ENCODE results near the gene LLGL1.

The LLGL1 gene

GRCh38 chr17:18250708-18251107 lies 25.3 kb downstream of the LLGL1 start:
- in situ Hi-C loops (cut with MboI; ENCODE audit: low sequenced_read_pairs) = no loop called here

- in situ Hi-C loops (cut with MboI; ENCODE audit: low sequenced_read_pairs) = no loop called here
Observed at GRCh38 chr17:18251204-18251603, 25.8 kb downstream of the LLGL1 start.

GRCh38 chr17:18252160-18252559 lies 26.7 kb downstream of the LLGL1 start:
- in situ Hi-C loops (cut with MboI; ENCODE audit: low sequenced_read_pairs) = no loop called here

GRCh38 chr17:18253187-18253884 lies 27.9 kb downstream of the LLGL1 start:
- in situ Hi-C loops (cut with MboI; ENCODE audit: low sequenced_read_pairs) = no loop called here

- in situ Hi-C loops (cut with MboI; ENCODE audit: low sequenced_read_pairs) = no loop called here
Observed at GRCh38 chr17:18253947-18254821, 28.7 kb downstream of the LLGL1 start.

GRCh38 chr17:18254888-18255649 lies 29.6 kb downstream of the LLGL1 start:
- in situ Hi-C loops (cut with MboI; ENCODE audit: low sequenced_read_pairs) = no loop called here

GRCh38 chr17:18256351-18256750 lies 30.9 kb downstream of the LLGL1 start:
- in situ Hi-C loops (cut with MboI; ENCODE audit: low sequenced_read_pairs) = no loop called here

GRCh38 chr17:18256776-18257175 lies 31.3 kb downstream of the LLGL1 start:
- in situ Hi-C loops (cut with MboI; ENCODE audit: low sequenced_read_pairs) = no loop called here

GRCh38 chr17:18257268-18257981 lies 32.0 kb downstream of the LLGL1 start:
- in situ Hi-C loops (cut with MboI; ENCODE audit: low sequenced_read_pairs) = no loop called here

- in situ Hi-C loops (cut with MboI; ENCODE audit: low sequenced_read_pairs) = no loop called here
Observed at GRCh38 chr17:18257982-18258355, 32.5 kb downstream of the LLGL1 start.

- in situ Hi-C loops (cut with MboI; ENCODE audit: low sequenced_read_pairs) = no loop called here
Observed at GRCh38 chr17:18258356-18259038, 33.1 kb downstream of the LLGL1 start, which contains the start of gene FLII. TSS of gene FLII (minus strand) at chr17:18258738. CDS start at chr17:18258690, 48 bp downstream.

GRCh38 chr17:18259621-18260331 lies 34.3 kb downstream of the LLGL1 start:
- in situ Hi-C loops (cut with MboI; ENCODE audit: low sequenced_read_pairs) = no loop called here

GRCh38 chr17:18260332-18261145 lies 35.1 kb downstream of the LLGL1 start, which contains the start of gene MIEF2:
TSS of gene MIEF2 (plus strand) at chr17:18260662. CDS start at chr17:18262721, 2,059 bp downstream.
- in situ Hi-C loops (cut with MboI; ENCODE audit: low sequenced_read_pairs) = no loop called here

GRCh38 chr17:18261146-18261515 lies 35.7 kb downstream of the LLGL1 start:
- in situ Hi-C loops (cut with MboI; ENCODE audit: low sequenced_read_pairs) = no loop called here

- in situ Hi-C loops (cut with MboI; ENCODE audit: low sequenced_read_pairs) = no loop called here
Observed at GRCh38 chr17:18261659-18262058, 36.2 kb downstream of the LLGL1 start.

GRCh38 chr17:18262111-18262510 lies 36.7 kb downstream of the LLGL1 start:
- in situ Hi-C loops (cut with MboI; ENCODE audit: low sequenced_read_pairs) = no loop called here

- in situ Hi-C loops (cut with MboI; ENCODE audit: low sequenced_read_pairs) = no loop called here
Observed at GRCh38 chr17:18262641-18263040, 37.2 kb downstream of the LLGL1 start.

- in situ Hi-C loops (cut with MboI; ENCODE audit: low sequenced_read_pairs) = no loop called here
Observed at GRCh38 chr17:18263885-18264682, 38.6 kb downstream of the LLGL1 start.
